ENCODE results near the gene ORM2. TPM values are rescaled to one million over a fixed set of nuclear protein-coding genes. Genes with fewer than 3 reads are reported as not detected.

Gene ORM2
- polyA plus RNA-seq, 3 donors, result 0.30 to 0.33 TPM; not detected in 1

DNA sequence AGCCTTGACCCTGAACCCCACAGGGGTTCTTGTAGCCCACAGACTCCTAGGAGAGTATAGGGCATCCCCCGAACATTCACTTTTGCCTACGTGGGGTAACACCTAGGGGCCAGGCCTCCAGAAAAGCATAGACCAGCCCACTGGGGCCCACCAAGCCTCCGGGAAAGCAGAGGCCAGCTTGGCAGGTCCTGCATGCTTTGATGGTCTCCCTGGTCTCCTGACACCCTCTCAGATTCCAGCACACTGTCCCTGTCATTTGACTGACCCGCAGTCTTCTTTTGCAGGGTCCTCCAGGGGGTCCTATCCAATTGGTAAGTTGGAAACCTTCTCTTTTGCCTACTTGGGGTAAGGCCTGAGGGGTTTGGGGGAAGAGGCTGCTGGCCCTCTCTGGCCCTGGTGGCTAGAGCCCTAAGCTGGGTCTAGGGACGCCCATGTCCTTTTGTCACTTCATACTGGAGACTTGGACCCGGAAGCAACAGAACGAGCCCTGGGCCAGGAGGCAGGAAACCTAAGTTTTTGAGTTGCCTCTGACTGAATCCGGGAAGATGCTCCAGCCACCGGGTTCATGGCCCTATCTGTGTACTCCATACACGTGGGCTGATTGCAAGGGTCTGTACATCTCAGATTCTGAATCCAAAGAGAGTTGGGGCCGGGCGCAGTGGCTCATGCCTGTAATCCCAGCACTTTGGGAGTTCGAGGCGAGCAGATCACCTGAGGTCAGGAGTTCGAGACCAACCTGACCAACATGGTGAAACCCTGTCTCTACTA lies 27.7 kb upstream of the ORM2 start:
- Mint-ChIP-seq H3K9me3 (no peaks in the 10 kb centered on the region), H3K4me3 (no peak overlapping the region), H3K27ac (peak overlapping the region in 1 of 7 donors; percentile 40), H3K27me3 (ENCODE audit: low read depth in 3 of 3) (peaks cover 2 to 7% (median 3%) of the 10 kb centered on the region in 3 donors), H3K4me1 (peaks cover 4% of the 10 kb centered on the region), H3K36me3 (no peaks in the 10 kb centered on the region)
- Histone ChIP-seq H3K4me1 (ENCODE audit: control insufficient read depth in 1 of 2, insufficient read depth in 2 of 2, low read length in 2 of 2) (no peaks in the 10 kb centered on the region), H3K27me3 (ENCODE audit: control insufficient read depth in 2 of 2, insufficient read depth in 2 of 2, low read length in 2 of 2) (no peaks in the 10 kb centered on the region), H3K9ac (ENCODE audit: insufficient read depth, low read length, poor library complexity, severe bottlenecking) (no peak overlapping the region), H3K9me3 (replicated peaks in 1 of 2; ENCODE audit: control insufficient read depth in 1 of 2, insufficient read depth in 1 of 2, low read length in 2 of 2) (no peaks in the 10 kb centered on the region), H3K4me3 (replicated peaks in 1 of 3; ENCODE audit: low read depth in 2 of 3, low read length in 3 of 3) (no peak overlapping the region), H3K4me2 (replicated peaks; ENCODE audit: extremely low read depth, low read length, poor library complexity, severe bottlenecking) (no peak overlapping the region), H2AFZ (ENCODE audit: insufficient read depth, low read depth, low read length, poor library complexity, severe bottlenecking) (no peak overlapping the region), H3K36me3 (replicated peaks in 1 of 2; ENCODE audit: control insufficient read depth in 1 of 2, insufficient read depth in 2 of 2, low read length in 2 of 2) (no peaks in the 10 kb centered on the region), H3K27ac (ENCODE audit: low read depth in 1 of 2, low read length in 2 of 2) (no peak overlapping the region), H3K79me2 (ENCODE audit: insufficient read depth, low read length) (no peaks in the 10 kb centered on the region), H4K20me1 (ENCODE audit: insufficient read depth, low read length) (no peaks in the 10 kb centered on the region)
- TF ChIP-seq, protein P1, sequence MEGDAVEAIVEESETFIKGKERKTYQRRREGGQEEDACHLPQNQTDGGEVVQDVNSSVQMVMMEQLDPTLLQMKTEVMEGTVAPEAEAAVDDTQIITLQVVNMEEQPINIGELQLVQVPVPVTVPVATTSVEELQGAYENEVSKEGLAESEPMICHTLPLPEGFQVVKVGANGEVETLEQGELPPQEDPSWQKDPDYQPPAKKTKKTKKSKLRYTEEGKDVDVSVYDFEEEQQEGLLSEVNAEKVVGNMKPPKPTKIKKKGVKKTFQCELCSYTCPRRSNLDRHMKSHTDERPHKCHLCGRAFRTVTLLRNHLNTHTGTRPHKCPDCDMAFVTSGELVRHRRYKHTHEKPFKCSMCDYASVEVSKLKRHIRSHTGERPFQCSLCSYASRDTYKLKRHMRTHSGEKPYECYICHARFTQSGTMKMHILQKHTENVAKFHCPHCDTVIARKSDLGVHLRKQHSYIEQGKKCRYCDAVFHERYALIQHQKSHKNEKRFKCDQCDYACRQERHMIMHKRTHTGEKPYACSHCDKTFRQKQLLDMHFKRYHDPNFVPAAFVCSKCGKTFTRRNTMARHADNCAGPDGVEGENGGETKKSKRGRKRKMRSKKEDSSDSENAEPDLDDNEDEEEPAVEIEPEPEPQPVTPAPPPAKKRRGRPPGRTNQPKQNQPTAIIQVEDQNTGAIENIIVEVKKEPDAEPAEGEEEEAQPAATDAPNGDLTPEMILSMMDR (IDR thresholded peaks at IDR 0.05), result no peak
- WGBS (ENCODE audit: insufficient coverage), result 96% methylated on average over 11 of the region's 15 CpGs
- intact Hi-C loops (cut with micrococcal nuclease), result loop anchor here in 1 of 2 donors (5.0 kb wide), 1 partner anchor 145 kb away; the partner anchor contains the start of gene COL27A1
- DNase-seq, result peak in 1 of 3 donors; percentile 3

DNA sequence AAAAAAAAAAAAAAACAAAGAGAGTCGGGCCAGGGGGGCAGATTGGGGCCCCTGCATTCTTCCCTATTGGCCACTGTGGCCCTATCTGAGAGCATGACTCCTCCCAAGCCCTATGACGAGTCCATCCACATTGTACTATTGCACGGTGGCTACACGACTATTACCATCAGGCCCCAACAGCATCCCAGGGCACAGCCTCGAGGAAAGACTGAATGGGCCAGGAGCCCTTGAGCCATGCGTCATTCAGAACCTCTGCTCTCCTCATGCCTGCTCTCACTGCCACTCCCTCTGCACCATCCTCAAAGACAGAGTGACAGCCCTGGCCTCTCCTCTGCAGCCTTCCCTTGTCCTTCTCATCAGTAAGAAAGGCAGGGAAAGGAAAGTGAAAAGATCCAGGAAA lies 26.9 kb upstream of the ORM2 start:
- Mint-ChIP-seq H3K27me3 (ENCODE audit: low read depth in 3 of 3) (peaks cover 3 to 8% (median 4%) of the 10 kb centered on the region in 3 donors), H3K9me3 (no peaks in the 10 kb centered on the region), H3K27ac (no peak overlapping the region), H3K36me3 (no peaks in the 10 kb centered on the region), H3K4me1 (peaks cover 4% of the 10 kb centered on the region), H3K4me3 (no peak overlapping the region)
- H3K4me2 ChIP-seq (replicated peaks; ENCODE audit: extremely low read depth, low read length, poor library complexity, severe bottlenecking), result no peak overlapping the region
- H3K27me3 ChIP-seq (ENCODE audit: control insufficient read depth in 2 of 2, insufficient read depth in 2 of 2, low read length in 2 of 2), result no peaks in the 10 kb centered on the region
- intact Hi-C loops (cut with micrococcal nuclease), result loop anchor here in 1 of 2 donors (5.0 kb wide), 1 partner anchor 145 kb away; the partner anchor contains the start of gene COL27A1
- WGBS (ENCODE audit: insufficient coverage), result 82% methylated on average over 6 of the region's 6 CpGs
- H3K36me3 ChIP-seq (replicated peaks in 1 of 2; ENCODE audit: control insufficient read depth in 1 of 2, insufficient read depth in 2 of 2, low read length in 2 of 2), result no peaks in the 10 kb centered on the region
- H3K9ac ChIP-seq (ENCODE audit: insufficient read depth, low read length, poor library complexity, severe bottlenecking), result no peak overlapping the region
- peak in 1 of 3 donors; percentile 0 for DNase-seq
- no peaks in the 10 kb centered on the region for H3K79me2 ChIP-seq (ENCODE audit: insufficient read depth, low read length)
- TF ChIP-seq, protein P1 (IDR thresholded peaks at IDR 0.05), result no peak
- no peaks in the 10 kb centered on the region for H3K9me3 ChIP-seq (replicated peaks in 1 of 2; ENCODE audit: control insufficient read depth in 1 of 2, insufficient read depth in 1 of 2, low read length in 2 of 2)
- H3K4me3 ChIP-seq (replicated peaks in 1 of 3; ENCODE audit: low read depth in 2 of 3, low read length in 3 of 3), result no peak overlapping the region
- H4K20me1 ChIP-seq (ENCODE audit: insufficient read depth, low read length), result no peaks in the 10 kb centered on the region
- no peak overlapping the region for H2AFZ ChIP-seq (ENCODE audit: insufficient read depth, low read depth, low read length, poor library complexity, severe bottlenecking)
- no peak overlapping the region for H3K27ac ChIP-seq (ENCODE audit: low read depth in 1 of 2, low read length in 2 of 2)
- no peaks in the 10 kb centered on the region for H3K4me1 ChIP-seq (ENCODE audit: control insufficient read depth in 1 of 2, insufficient read depth in 2 of 2, low read length in 2 of 2)

Data from CD14-positive monocyte (primary cell).